GM12872 (cell line): Measurements from ENCODE around the gene RER1.

Source experiments
- CTCF ChIP-seq: IDR thresholded peaks from 3 replicates; pipeline ENCODE4 v1.5.1; 2011; ENCODE audit warnings: low read depth, mild to moderate bottlenecking, low read length, moderate library complexity; ENCODE audit not compliant: insufficient read depth

RER1 gene

GRCh38 chr1:2391041-2391930 is at the start of gene RER1, which contains the start of gene MORN1:
Gene RER1 (plus strand): TSS chr1:2391841. CDS start chr1:2395791, 3,950 bp downstream.
Gene MORN1 (minus strand): TSS chr1:2391554. CDS start chr1:2391533, 21 bp downstream.
- no peak for TF ChIP-seq CTCF

GRCh38 chr1:2342384-2343022 is 49.1 kb upstream of the RER1 start:
- TF ChIP-seq CTCF: no peak

GRCh38 chr1:2343023-2343935 is 48.4 kb upstream of the RER1 start:
- TF ChIP-seq CTCF: no peak

- TF ChIP-seq CTCF: no peak
These were observed 47.4 kb upstream of the RER1 start for GRCh38 chr1:2344121-2344681.

GRCh38 chr1:2344744-2345296 is 46.8 kb upstream of the RER1 start:
- no peak for TF ChIP-seq CTCF

- no peak for TF ChIP-seq CTCF
These were observed 46.2 kb upstream of the RER1 start for GRCh38 chr1:2345297-2346075.
